CD4-positive, alpha-beta T cell treated with Interleukin-2 at 100 ng/mL for 4 hours (primary cell): ENCODE measurements around the gene CLSTN3.

ENCODE experiments used
- DNase-seq: peaks from one replicate; pipeline ENCODE4 v3.0.0-alpha.2; 2020; ENCODE audit warnings: low spot score

Gene CLSTN3

DNA sequence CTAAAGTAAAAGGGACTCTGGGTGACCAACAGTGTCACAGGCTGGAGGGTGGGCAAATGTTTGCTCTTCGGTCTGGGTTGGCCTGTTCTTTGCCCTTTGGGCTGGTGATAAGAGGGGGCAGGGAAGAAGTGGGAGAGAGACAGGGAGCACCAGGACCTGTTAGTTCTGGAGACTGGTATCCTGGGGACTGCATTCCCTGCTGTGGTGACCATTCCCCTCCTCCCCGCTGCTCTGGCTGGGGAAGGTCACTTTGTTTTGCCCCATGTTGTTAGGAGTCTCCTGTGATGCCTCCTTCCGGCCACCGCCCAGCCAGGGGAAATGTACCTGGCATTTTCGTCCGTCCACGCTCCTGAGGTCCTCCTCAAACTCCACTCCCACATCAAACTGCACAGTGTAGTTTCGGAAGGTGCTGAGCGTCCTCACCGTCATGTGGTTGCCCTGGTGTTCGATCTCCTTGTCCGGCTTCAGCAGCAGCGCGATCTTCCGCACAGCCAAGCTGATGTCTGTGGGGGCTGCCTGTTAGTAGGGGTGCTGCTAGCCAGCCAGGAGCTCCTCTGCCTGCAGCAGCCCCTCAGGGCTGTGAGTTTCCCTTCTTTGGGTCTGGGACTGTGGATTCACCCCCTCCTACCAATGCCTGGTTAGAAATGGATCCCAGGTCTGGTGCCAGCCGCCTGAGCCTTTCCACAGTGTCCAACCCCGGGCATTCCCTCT is 2.1 kb upstream of the CLSTN3 start:
- DNase-seq, result no peak

DNA sequence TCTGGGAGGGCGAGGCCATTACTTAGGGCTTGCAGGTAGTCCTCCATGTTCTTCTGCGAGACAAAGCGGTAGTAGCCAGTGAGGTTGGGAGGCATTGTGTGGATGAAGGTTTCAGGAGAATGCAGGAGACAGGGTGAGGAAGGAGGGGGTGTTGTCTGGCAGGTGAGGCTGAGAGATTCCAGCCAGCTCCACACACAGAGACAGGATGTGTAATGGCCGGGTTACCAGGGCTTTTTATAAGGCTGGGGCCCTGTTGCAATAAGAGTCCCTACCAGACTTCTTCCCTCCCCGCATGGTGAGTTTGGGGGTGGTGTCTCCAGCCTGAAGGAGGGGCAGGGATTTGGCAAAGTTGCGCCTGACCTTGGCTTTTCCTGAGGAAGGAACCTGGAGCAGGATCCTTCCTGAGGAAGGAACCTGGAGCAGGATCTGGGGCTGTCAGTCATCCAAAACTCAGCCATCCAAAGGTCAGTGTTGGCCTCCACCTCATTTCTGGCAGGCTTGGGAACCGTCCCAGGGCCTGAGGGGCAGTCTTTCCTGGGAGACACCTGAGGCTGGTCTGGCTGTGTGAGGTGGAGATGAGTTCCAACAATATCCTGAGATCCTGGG is 1.4 kb upstream of the CLSTN3 start, which contains the start of gene RBP5:
Gene RBP5 (minus strand): TSS at position 209 of the 606 bp plus-strand sequence. CDS start 114 bp downstream, at position 95.
- no peak for DNase-seq

DNA sequence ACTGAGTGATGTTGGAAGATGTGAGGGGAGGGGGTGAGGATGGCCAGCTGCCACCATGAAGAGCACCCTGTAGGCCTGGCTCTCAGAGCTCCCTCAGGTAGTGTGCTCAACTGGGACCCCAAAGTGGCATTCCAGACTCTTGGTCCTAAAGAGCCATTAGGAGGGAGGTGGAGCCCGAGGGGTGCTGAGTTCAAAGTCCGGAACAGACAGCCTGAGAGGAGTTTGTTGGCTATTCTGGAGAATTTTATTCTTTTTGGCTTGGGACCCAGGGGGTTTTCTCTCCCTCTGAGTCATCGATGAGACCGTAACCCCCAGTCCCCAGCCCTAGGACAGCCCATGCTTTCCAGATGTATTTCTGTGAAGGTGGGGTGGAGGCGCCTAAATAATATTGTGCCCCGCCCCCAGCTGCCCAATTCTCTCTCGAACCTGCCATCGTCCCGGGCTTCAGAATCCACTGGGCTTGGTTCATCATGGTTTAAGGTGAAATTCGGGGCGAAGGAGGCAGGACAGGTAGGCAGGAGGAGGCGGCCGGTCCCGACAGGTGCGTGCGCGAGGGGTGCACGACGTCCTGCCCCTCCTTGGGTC is 792 bp upstream of the CLSTN3 start:
- DNase-seq, result no peak

DNA sequence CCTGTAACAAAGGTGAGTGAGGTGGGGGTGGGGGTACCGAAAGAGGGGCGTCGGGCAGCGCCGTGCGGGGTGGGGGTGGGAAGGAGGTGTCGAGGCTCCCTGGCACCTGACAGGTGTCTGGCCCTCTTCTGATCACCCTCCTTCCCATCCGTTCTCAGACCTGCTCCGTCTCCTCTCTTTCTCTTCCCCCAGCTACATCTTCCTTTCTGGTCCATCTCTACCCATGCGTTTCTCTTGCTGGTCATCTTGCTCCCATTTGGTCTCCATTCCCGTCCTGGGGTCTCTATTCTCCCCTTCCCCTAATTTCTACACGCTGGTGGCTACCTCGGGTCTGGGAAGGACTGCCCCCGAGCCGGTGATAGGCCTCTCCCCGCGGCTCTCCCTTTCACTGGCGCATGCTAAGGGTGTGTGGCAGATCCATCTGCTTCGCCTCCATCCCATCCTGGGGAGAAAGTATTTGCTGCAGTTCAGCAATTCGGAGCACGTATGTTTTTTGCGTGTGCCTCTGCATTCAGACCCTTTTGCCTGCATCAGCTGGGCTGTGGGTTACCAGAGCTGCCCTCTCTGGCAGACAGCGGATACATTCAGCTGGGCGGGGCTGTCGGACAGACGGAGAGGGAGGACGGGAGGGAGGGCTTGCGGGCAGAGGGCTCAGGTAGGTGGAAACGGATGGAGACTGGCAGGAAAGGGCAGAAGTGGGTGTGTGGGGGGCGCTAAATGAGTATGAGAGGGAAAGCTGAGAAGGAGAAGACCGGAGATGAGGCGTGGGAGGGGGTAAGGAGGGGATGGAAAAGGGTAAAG is 730 bp downstream of the CLSTN3 start:
- DNase-seq, result peak; percentile 58

DNA sequence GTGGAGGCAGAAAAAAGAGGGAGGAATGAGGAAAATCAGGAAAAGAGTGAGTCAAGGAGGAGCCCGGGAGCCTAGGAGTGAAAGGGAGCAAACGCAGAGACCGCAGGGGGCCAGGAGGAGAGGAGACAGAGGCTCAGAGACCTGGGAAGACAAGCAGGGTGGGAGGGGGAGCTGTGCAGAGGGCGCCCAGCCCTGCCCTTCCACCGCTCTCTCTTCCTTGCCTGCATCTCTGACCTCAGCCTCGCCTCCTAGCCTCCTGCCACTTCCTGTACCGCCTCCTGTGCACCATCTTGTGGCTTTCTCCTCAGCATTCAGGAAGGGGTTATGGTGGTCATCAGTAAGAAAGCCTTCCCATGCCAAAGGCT is 1.3 kb downstream of the CLSTN3 start:
- peak; percentile 17 for DNase-seq

DNA sequence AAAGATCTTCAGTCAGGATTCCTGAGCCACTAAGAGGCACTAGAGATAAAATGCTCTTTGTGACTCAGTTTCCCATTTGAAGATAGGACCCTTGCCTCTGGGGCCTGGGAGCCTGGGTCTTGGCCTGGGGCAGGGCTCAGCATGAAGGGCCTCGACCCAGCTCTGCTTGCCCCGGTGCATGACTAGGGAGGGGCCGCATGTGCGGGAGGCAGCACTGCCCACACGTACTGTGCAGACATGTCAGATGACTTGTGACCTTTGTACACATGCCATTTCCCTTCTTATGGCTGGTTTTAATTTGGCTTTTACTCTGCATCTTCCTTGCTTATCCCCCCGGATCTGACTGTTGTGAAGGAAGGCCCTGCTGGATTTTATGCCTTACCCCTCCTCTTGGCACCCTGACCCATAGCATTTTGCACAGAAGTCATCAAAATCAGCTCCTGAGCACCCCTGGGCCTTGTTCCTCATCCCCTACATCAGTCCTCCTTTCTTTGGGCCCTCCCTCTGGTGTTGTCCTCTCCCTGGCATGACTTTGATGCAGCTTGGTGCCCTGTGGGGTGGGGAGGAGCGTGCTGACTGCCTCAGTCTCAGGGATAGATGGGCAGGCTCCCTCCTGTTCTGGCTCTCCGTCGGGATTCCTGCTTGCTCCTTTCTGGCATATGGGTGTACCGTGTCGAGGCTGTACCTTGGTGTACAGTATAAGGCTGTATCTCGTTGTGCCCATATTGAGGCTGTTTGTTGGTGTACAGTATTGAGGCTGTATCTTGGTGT is 4.4 kb downstream of the CLSTN3 start:
- DNase-seq, result no peak

DNA sequence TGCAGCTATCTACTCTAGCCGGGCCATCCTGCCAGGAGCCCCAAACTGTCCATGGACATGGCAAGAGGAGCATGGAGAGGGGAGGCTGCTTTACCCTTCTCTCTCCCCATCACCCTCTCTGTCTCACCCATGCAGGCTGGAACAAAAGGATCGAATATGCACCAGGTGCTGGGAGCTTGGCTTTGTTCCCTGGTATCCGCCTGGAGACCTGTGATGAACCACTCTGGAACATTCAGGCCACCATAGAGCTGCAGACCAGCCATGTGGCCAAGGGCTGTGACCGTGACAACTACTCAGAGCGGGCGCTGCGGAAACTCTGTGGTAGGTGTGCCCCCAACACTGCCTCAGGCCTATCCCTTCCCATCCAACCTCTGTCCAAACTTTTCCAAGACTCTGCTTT is 5.9 kb downstream of the CLSTN3 start:
- no peak for DNase-seq

DNA sequence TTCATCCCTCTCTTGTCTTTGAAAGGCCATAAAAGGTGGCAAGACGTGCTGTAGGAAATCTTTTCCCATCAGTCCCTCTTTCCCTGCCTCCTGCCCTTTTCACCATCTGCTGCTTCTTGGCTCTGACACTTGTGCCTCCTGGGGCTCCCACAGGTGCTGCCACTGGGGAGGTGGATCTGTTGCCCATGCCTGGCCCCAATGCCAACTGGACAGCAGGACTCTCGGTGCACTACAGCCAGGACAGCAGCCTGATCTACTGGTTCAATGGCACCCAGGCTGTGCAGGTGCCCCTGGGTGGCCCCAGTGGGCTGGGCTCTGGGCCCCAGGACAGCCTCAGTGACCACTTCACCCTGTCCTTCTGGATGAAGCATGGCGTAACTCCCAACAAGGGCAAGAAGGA is 6.5 kb downstream of the CLSTN3 start:
- DNase-seq, result no peak

DNA sequence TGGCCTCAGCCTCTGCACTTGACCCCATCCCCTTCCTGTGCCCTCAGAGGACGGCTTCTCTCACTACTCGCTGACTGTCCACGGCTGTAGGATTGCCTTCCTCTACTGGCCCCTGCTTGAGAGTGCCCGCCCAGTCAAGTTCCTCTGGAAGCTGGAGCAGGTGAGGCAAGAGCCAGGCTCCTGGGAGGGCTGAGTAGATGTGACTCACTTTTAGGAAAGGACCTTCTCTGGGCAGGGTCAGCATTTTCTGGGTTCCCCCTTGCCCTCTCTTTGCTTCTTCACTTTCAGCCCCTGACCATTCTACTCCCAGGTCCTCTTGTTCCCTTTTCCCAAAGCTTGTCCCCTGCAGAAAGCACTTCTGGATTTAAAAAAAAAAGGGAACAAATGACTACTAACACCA is 7.7 kb downstream of the CLSTN3 start:
- DNase-seq, result no peak

DNA sequence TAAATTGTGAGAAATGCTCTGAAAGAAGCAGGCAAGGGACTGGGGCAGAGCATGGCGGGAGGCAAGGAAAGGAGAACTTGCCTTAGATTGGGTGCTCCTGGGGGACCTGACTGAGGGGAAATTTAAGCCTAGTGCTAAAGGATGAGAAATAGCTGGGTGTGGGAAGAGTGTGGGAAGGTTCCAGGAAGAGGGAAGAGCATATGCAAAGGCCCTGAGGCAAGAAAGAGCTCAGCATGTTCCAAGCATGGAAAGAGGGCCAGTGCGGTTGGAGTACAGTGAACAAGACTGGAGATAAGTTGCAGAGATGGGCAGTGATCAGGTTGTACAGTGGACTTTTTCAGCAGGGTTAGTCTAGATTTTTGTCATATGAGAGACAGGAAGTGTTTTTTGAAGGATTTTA is 9.0 kb downstream of the CLSTN3 start:
- no peak for DNase-seq

DNA sequence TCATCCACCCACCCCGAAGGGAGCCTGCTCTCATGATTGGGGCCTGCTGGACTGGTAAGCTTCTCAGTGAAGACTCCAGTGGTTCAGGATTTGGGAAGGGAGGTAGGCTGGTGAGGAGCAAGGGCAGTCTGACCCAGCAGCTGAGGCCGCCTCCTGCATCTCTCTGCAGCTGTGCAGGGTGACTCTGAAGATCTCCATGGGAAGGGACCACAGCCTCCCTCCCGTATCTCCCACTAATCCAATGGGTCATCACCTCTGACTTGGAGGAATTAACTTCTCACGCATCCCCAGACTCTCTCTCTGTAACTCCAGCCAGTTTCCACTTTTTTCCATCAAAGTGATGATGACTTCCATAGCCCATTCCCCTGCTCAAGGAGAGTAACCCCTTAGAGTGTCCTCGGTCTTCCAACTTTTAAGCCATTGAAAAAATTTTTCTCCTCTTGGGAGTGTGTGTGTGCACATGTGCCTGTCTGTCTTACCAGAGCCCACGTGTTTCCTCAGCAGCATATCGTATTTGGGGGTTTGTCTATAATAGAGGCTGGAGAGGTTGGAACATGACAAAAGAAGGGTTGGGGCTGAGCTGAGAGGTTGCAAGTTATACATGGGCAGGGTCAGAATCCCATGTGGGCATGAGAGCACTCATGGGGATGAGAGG is 11.3 kb downstream of the CLSTN3 start:
- no peak for DNase-seq

DNA sequence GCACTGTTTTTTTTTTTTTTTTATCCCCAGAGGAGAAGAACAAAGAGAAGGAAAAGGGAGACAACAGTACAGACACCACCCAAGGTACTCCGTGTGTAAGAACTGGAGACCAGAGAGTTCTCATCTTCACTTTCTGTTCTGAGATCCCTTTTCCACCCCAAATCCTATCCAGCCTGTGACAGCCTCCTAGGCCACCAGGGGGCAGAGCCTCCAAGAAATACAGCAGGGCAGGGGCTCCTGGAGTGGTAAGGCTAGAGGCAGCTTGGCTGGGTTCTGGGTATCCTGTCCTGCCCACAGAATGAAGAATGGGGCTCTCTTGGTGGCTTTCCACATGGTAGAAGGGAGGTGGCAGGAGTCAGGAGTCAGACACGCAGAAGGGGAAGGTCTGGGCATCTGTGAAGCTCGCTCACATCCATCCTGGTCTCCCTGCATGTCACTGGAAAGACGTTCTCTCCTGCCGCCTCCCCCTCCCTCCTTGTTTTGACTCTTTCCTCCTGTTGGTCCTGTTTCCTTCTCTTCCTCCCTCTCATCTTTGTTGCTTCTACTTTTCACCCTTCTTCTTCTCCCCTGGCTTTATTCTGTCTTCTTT is 12.0 kb downstream of the CLSTN3 start:
- peak; percentile 52 for DNase-seq

DNA sequence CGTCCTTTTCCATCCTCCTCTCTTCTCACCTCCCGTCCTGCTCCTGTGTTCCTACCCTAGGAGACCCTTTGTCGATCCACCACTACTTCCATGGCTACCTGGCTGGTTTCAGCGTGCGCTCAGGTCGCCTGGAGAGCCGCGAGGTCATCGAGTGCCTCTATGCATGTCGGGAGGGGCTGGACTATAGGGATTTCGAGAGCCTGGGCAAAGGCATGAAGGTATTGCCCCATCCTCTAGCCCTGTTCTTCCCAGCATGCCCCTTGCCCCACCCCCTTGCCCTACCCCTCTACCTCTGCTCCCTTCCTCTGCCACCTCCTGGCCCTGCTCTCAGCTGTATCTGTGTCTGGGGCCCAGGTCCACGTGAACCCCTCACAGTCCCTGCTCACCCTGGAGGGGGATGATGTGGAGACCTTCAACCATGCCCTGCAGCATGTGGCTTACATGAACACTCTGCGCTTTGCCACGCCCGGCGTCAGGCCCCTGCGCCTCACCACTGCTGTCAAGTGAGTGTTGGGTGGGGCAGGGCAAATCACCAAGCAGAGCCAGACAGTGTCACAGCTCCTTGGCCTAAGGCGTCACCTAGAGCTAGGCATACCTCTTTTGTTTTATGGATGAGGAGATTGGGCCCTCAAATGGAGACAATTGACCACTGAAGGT is 12.8 kb downstream of the CLSTN3 start:
- DNase-seq, result no peak

DNA sequence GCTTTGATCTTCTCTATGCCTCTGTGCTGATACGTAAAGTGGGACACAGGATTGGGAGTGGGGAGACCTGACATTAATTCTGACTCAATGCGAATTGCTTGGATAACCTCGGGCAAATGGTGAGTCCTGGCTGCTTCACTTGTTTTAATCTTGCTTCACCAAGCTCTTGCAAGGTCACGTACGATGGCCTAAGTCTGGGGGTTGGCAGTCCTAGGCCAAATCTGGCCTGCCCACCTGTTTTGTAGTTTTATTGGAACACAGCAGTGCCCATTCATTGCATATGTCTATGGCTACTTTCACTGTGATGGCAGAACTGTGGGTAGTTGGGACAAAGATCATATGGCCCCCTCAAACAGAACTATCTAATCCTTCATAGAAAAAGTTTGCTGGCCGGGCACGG is 13.4 kb downstream of the CLSTN3 start:
- no peak for DNase-seq

DNA sequence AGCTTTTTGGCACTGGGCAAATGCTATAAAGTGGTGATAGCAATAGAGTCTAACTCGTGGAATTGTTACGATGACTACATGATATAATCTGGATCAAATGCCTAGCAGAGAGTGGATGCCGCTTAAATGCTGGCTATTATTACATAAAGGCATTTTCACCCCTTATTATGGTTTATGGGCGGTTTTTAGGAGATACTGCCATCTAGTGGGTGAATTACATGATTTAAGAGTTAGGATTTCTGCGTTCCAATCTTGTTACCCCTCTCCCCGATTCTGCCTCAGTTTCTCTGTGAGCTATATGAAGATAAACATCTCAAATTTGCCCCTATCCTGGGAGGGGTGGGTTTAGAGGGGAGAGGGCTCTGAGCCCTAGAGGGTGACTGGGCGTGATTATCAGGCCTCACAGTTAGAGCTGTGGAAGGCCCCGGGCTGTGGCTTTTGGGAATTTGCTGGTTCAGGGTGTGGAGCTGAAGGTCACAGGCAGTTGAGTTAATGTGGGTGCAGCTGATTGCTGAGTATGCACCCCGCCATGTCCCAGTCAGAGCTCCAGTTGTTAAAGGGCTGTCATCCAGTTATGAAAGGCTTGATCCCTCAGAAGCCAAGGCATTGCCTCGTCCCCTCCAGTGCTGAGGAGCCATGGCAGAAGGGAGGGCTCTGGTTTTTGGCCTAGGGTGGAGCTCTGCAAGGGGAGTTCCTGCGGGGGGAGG is 14.4 kb downstream of the CLSTN3 start:
- DNase-seq, result peak; percentile 44

DNA sequence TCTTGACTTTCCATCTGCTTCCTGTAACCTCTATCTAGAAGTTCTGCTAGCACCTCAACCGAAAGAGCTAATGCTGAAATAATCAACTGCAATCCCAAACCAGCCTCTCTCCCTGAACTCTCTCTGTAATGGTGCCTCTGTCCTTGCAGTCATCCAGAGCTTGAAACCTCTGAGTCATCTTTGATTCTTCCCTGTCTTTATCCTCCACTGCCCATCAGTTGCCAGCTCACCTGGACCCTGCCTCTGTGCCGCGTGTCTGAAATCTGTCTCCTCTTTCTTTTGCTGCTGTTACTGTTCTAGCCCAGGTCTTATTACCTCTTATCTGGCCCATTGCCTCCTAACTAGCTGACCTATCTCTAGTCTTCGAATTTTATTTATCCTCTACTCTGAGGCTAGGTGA is 15.5 kb downstream of the CLSTN3 start:
- no peak for DNase-seq

DNA sequence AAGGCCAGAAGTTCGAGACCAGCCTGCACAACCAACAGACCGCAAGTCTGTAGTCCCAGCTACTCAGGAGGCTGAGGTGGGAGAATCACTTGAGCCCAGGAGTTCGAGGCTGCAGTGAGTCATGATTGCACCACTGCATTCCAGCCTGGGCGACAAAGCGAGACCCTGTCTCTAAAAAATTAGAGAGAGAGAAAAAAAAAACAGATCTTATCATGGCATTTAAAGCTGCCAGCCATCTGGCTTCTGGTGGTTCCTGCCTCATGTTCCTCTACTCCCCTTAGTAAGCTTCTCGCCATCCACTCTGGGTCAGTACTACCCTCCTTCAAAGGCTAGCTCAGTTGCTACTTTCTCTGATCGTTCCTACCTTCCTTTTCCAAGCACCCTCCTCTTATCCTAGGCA is 16.1 kb downstream of the CLSTN3 start:
- DNase-seq, result no peak

DNA sequence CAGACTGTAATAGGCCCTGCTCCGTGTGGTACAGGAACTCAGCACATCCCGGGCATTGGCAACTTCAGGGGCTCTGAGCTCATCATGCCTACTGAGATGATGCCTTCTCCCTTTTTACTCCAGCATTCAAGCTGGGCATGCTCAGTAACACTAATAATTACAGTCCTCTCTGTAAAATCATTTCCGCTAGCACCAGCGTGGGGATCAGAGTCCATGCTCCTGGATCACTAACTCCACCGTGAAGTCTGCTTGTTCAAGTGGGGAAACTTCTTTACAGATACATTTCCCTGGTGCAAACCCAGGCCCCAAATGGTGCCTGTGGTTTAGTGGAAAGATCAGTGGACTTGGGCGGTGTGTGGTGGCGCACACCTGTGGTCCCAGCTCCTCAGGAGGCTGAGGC is 16.7 kb downstream of the CLSTN3 start:
- no peak for DNase-seq

DNA sequence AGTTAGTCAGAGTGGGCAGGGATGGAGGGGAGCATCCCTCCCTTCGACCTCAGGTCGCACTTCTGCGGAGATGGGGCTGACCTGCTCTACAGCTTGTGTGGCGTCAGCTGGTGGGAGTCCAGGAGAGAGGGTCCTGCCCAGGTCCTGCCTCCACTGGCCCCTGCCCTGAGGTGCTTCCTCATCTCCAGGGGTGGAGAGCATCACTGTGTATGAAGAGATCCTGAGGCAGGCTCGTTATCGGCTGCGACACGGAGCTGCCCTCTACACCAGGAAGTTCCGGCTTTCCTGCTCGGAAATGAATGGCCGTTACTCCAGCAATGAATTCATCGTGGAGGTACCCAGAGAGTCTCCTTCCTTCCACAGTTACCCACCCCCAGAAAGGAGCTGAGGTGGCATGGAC is 20.2 kb downstream of the CLSTN3 start:
- no peak for DNase-seq

DNA sequence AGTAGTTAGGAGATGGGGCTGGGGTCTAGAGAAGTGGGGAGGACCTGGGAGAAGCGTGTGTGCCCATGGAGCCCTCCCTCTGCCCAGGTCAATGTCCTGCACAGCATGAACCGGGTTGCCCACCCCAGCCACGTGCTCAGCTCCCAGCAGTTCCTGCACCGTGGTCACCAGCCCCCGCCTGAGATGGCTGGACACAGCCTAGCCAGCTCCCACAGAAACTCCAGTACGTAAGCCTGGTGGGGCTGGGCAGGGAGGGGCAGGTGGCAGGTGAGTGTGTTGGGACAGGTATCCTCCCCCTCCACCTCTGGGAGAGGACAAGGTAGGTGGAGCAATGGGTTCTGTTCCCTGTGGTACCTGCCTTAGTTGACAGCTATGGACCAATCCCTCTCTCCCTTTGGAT is 20.7 kb downstream of the CLSTN3 start:
- no peak for DNase-seq
